K562 (cell line): ENCODE measurements around the gene DDAH2. TPM values are rescaled to one million over a fixed set of nuclear protein-coding genes. Genes with fewer than 3 reads are reported as not detected.
A peak's percentile ranks its signal among the peaks of the same experiment; 100 is the strongest.

Experiments
- HDAC1 ChIP-seq, 2 experiments: fragments of 450-650 bp; IDR thresholded peaks; 2 replicates each; pipeline ENCODE4 v1.6.1; 2016 to 2017; ENCODE audit warnings: inconsistent platforms in 1 of 2, mild to moderate bottlenecking in 1 of 2, moderate library complexity in 1 of 2
- HDAC6 ChIP-seq: IDR thresholded peaks from 2 replicates; pipeline ENCODE4 v1.6.1; 2012; ENCODE audit warnings: low read depth, mild to moderate bottlenecking, control low read depth, inconsistent platforms, low read length, moderate library complexity
- MAFG ChIP-seq: fragments of 450-650 bp; conservative IDR thresholded peaks from 2 replicates; pipeline ENCODE4 v1.6.1; 2016; ENCODE audit warnings: missing genetic modification characterization, missing compliant biosample characterization
- MEF2D ChIP-seq: conservative IDR thresholded peaks from 2 replicates; pipeline ENCODE4 v1.6.1; 2016; ENCODE audit warnings: low read depth, missing genetic modification characterization, missing compliant biosample characterization
- NCOA6 ChIP-seq: fragments of 450-650 bp; IDR thresholded peaks from 2 replicates; pipeline ENCODE4 v1.6.1; 2017; ENCODE audit warnings: mild to moderate bottlenecking
- NKRF ChIP-seq: fragments of 450-650 bp; IDR thresholded peaks from 2 replicates; pipeline ENCODE4 v1.6.1; 2016; ENCODE audit warnings: borderline replicate concordance
- SP2 ChIP-seq: IDR thresholded peaks from 2 replicates; pipeline ENCODE4 v1.6.1; 2011; ENCODE audit warnings: mild to moderate bottlenecking, low read depth, low read length, moderate library complexity; ENCODE audit not compliant: poor library complexity, severe bottlenecking; ENCODE audit errors: extremely low read depth
- SRSF3 ChIP-seq: fragments of 200-400 bp; formaldehyde crosslinking; IDR thresholded peaks from 2 replicates; pipeline ENCODE4 v1.6.1; 2016; ENCODE audit warnings: mild to moderate bottlenecking, low read length, moderate library complexity; ENCODE audit not compliant: insufficient read depth
- ZNF668 ChIP-seq: fragments of 250-450 bp; sonication (Bioruptor Pico); IDR thresholded peaks from 2 replicates; pipeline ENCODE4 v1.8.0; 2022; ENCODE audit warnings: mild to moderate bottlenecking, inconsistent platforms
- polyA plus RNA-seq, 8 experiments: library from polyadenylated mRNA; depleted of rRNA in 4 of 8; stranded (reverse) in 5 of 8; unstranded in 3 of 8; fragments of >200 nt; fragmentation: Nextera tagmentation in 2 of 8; fragmentation: Illumina TruSeq in 1 of 8; extraction: Ambion mirVana in 2 of 8; extraction: Trizol in 1 of 8; gene quantifications; 2 replicates each; pipeline versions ENCODE4 v1.2.1 to v1.2.3, GENCODE V29; 2011 to 2014; ENCODE audit warnings: inconsistent platforms in 1 of 8, missing spikeins in 1 of 8
- total RNA-seq, 7 experiments: library from RNA; depleted of rRNA in 6 of 7; stranded (reverse); fragments of >200 nt in 6 of 7; fragmentation: Illumina TruSeq in 2 of 7; extraction: Trizol in 2 of 7; gene quantifications; 2 replicates each; pipeline versions ENCODE4 v1.2.1 to v1.2.3, GENCODE V29; 2011 to 2021; ENCODE audit warnings: low replicate concordance in 1 of 7

Gene DDAH2
- total and polyA plus RNA-seq, 9 of the 15 experiments (the other 6 are each of a cell fraction or from before 2014, with no cell fraction given), result 1.8 to 45.4 (median 21.4) TPM

- TF ChIP-seq HDAC6 (no peak), MEF2D (tag) (no peak), MAFG (tag) (no peak), NCOA6 (no peak), SRSF3 (no peak), ZNF668 (CRISPR knock-in tag) (no peak), SP2 (peak; percentile 6), HDAC1 (IDR thresholded peaks at IDR 0.05) (peak in 1 of 2 experiments; percentile 13; a peak in 1 of 4 replicates), NKRF (no peak)
Measured at GRCh38 chr6:31689249-31690110, 39.6 kb downstream of the DDAH2 start (continued).
